ENCODE data around the gene SDC3. TPM values are rescaled to one million over a fixed set of nuclear protein-coding genes. Genes with fewer than 3 reads are reported as not detected.

SDC3 gene
- total and polyA plus RNA-seq, 2 donors (not counting 1 experiment from before 2014, with no cell fraction given), result 0.30 to 4.6 TPM

DNA sequence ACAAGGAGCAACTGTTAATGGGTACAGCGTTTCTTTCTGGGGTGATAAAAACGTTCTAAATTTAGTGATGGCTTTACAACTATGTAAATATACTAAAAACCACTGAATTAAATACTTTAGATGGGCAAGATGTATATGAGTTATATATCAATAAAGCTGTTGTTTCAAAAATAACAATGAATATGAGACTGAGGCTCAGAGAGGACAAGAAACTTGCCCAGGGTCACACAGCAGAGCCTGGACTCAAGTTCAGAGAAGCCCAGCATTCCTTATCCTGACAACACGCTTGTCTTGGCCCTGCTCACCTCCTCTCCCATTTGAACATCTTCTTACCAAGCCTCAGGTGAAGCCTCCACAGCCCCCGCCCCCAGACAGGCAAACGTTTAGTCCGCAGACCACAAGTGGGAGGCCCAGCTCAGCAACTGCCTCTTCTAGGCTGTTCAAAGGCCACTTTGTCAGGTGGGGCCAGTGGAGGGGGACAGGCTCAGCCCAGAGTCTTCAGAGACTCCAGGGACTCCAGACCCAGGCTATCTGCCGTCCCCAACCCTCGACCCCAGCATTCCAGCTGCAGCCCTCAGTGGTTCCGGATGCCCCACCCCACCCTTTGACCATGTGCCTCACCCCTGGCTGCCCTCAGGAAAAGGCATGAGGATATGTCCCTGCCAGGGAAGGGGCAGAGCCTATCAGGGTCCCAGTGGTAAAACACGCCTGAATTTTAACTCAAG, 17.9 kb downstream of the SDC3 start:
- Histone ChIP-seq H3K4me1 (ENCODE audit: control insufficient read depth in 2 of 2, insufficient read depth in 2 of 2, low read length in 2 of 2) (peaks cover 5 to 12% of the 10 kb centered on the region in 2 donors), H4K20me1 (ENCODE audit: control insufficient read depth, insufficient read depth, low read length, poor library complexity, severe bottlenecking) (no peaks in the 10 kb centered on the region), H3K4me3 (ENCODE audit: control extremely low read depth in 1 of 5, extremely low read depth in 1 of 5, insufficient read depth in 1 of 5, low read depth in 2 of 5, low read length in 4 of 5) (no peak overlapping the region), H3K9me3 (ENCODE audit: control extremely low read depth in 1 of 3, control insufficient read depth in 2 of 3, insufficient read depth in 1 of 3, low read length in 2 of 3) (peaks cover 0 to 7% (median 0%) of the 10 kb centered on the region in 3 donors), H3K36me3 (replicated peaks in 1 of 2; ENCODE audit: control extremely low read depth in 1 of 2, control insufficient read depth in 1 of 2, extremely low read depth in 1 of 2, insufficient read depth in 2 of 2, low read length in 1 of 2) (no peaks in the 10 kb centered on the region), H3K79me2 (ENCODE audit: control insufficient read depth, insufficient read depth, low read length) (no peaks in the 10 kb centered on the region), H3K27me3 (replicated peaks in 1 of 4; ENCODE audit: control extremely low read depth in 1 of 4, control insufficient read depth in 3 of 4, insufficient read depth in 4 of 4, low read length in 3 of 4) (peaks cover 0 to 38% (median 14%) of the 10 kb centered on the region in 4 experiments), H2AFZ (ENCODE audit: insufficient read depth, low read depth, low read length, poor library complexity, severe bottlenecking) (no peak overlapping the region), H3K9ac (ENCODE audit: low read length) (no peak overlapping the region), H3K27ac (ENCODE audit: low read length in 2 of 2) (no peak overlapping the region), H3K4me2 (replicated peaks; ENCODE audit: low read depth, low read length, poor library complexity, severe bottlenecking) (no peak overlapping the region)
- no peak for ATAC-seq (ENCODE audit: low read depth)
- H3K4me3 Mint-ChIP-seq, result no peak overlapping the region
- H3K4me1 Mint-ChIP-seq, result peaks cover 8% of the 10 kb centered on the region
- H3K27ac Mint-ChIP-seq, result no peak overlapping the region
- CTCF ChIA-PET, result interaction anchor here (1.8 to 2.1 kb wide), 2 partner anchors 20 to 89 kb away, joined by 11 to 13 read pairs; no protein-coding TSS in a partner anchor
- H3K27me3 Mint-ChIP-seq, result peaks cover 35% of the 10 kb centered on the region
- DNase-seq, result no peak
- H3K9me3 Mint-ChIP-seq (ENCODE audit: insufficient read depth), result no peaks in the 10 kb centered on the region
- POLR2A ChIA-PET, result no interaction called here
- 84% methylated on average over 7 of the region's 10 CpGs for WGBS (ENCODE audit: insufficient coverage)
- intact Hi-C loops (cut with micrococcal nuclease), result loop anchor here (1.0 kb wide), 1 partner anchor 9 kb away; no protein-coding TSS in a partner anchor
- TF ChIP-seq, protein P1, sequence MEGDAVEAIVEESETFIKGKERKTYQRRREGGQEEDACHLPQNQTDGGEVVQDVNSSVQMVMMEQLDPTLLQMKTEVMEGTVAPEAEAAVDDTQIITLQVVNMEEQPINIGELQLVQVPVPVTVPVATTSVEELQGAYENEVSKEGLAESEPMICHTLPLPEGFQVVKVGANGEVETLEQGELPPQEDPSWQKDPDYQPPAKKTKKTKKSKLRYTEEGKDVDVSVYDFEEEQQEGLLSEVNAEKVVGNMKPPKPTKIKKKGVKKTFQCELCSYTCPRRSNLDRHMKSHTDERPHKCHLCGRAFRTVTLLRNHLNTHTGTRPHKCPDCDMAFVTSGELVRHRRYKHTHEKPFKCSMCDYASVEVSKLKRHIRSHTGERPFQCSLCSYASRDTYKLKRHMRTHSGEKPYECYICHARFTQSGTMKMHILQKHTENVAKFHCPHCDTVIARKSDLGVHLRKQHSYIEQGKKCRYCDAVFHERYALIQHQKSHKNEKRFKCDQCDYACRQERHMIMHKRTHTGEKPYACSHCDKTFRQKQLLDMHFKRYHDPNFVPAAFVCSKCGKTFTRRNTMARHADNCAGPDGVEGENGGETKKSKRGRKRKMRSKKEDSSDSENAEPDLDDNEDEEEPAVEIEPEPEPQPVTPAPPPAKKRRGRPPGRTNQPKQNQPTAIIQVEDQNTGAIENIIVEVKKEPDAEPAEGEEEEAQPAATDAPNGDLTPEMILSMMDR (IDR thresholded peaks at IDR 0.05), result no peak
- no peak for TF ChIP-seq EZH2 (IDR thresholded peaks at IDR 0.05; ENCODE audit: borderline replicate concordance, insufficient read depth, low read depth, low read length, poor library complexity, severe bottlenecking)

DNA sequence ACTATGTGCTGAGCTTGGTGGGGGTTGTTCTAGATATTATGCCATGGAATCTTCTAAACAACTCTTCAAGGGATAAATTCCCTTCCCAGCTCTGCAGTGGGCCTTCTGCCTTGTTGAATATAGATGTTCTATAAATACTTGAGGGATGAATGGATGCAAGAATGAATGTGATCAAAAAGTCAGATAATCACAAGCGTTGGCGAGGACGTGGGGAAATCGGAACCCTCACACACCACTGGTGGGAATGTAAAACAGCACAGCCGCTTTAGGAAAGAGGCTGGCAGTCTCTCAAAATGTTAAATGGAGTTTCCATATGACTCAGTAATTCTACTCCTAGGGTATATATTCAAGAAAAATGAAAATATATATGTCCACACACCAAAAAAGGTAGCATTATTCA, 19.0 kb downstream of the SDC3 start:
- ATAC-seq (ENCODE audit: low read depth), result no peak

More for the DNA sequence above, 19.0 kb downstream of the SDC3 start:
- no peak for TF ChIP-seq EZH2 (IDR thresholded peaks at IDR 0.05; ENCODE audit: borderline replicate concordance, insufficient read depth, low read depth, low read length, poor library complexity, severe bottlenecking)
- TF ChIP-seq, protein P1 (IDR thresholded peaks at IDR 0.05), result no peak
- intact Hi-C loops (cut with micrococcal nuclease), result no loop called here
- ChIA-PET CTCF (interaction anchor here (0.5 kb wide), 1 partner anchor 99 kb away, joined by 3 read pairs; no protein-coding TSS in a partner anchor), POLR2A (no interaction called here)
- H3K4me1 ChIP-seq (ENCODE audit: control insufficient read depth in 2 of 2, insufficient read depth in 2 of 2, low read length in 2 of 2), result peaks cover 5 to 12% of the 10 kb centered on the region in 2 donors
- H3K27me3 ChIP-seq (replicated peaks in 1 of 4; ENCODE audit: control extremely low read depth in 1 of 4, control insufficient read depth in 3 of 4, insufficient read depth in 4 of 4, low read length in 3 of 4), result peaks cover 0 to 31% (median 10%) of the 10 kb centered on the region in 4 experiments
- H3K36me3 ChIP-seq (replicated peaks in 1 of 2; ENCODE audit: control extremely low read depth in 1 of 2, control insufficient read depth in 1 of 2, extremely low read depth in 1 of 2, insufficient read depth in 2 of 2, low read length in 1 of 2), result no peaks in the 10 kb centered on the region
- Mint-ChIP-seq H3K27ac (no peak overlapping the region), H3K4me1 (peaks cover 8% of the 10 kb centered on the region), H3K27me3 (peaks cover 29% of the 10 kb centered on the region), H3K4me3 (no peak overlapping the region), H3K9me3 (ENCODE audit: insufficient read depth) (no peaks in the 10 kb centered on the region)
- no peaks in the 10 kb centered on the region for H4K20me1 ChIP-seq (ENCODE audit: control insufficient read depth, insufficient read depth, low read length, poor library complexity, severe bottlenecking)
- no peaks in the 10 kb centered on the region for H3K79me2 ChIP-seq (ENCODE audit: control insufficient read depth, insufficient read depth, low read length)
- no peak for DNase-seq
- H3K4me3 ChIP-seq (ENCODE audit: control extremely low read depth in 1 of 5, extremely low read depth in 1 of 5, insufficient read depth in 1 of 5, low read depth in 2 of 5, low read length in 4 of 5), result no peak overlapping the region
- H3K9ac ChIP-seq (ENCODE audit: low read length), result no peak overlapping the region
- no peak overlapping the region for H3K27ac ChIP-seq (ENCODE audit: low read length in 2 of 2)
- WGBS (ENCODE audit: insufficient coverage), result no CpG with 5 or more reads among the region's 5 CpGs
- H3K4me2 ChIP-seq (replicated peaks; ENCODE audit: low read depth, low read length, poor library complexity, severe bottlenecking), result no peak overlapping the region
- no peak overlapping the region for H2AFZ ChIP-seq (ENCODE audit: insufficient read depth, low read depth, low read length, poor library complexity, severe bottlenecking)
- H3K9me3 ChIP-seq (ENCODE audit: control extremely low read depth in 1 of 3, control insufficient read depth in 2 of 3, insufficient read depth in 1 of 3, low read length in 2 of 3), result peaks cover 0 to 5% (median 0%) of the 10 kb centered on the region in 3 donors

All from B cell (primary cell).